Measurements from ENCODE around the gene SEPTIN14. TPM values are rescaled to one million over a fixed set of nuclear protein-coding genes. Genes with fewer than 3 reads are reported as not detected.
A peak's percentile ranks its signal among the peaks of the same experiment; 100 is the strongest.
"Not testable (repeated sequence)": the region's sequence is repeated elsewhere in the genome, so short reads cannot be mapped to it uniquely, and the experiment has no call there.

SEPTIN14 gene
- polyA plus RNA-seq (ENCODE audit: insufficient read length in 12 of 12): under 1 TPM in 9 of 12 donors, not detected in 3; 0.07 to 0.54 (median 0.21) TPM
- long read RNA-seq, donor 1: 0 reads
- long read RNA-seq, donor 2: 0 reads
- long read RNA-seq, donor 3: 0 reads
- long read RNA-seq, donor 4: 0 reads
- long read RNA-seq, donor 5: 0 reads
- long read RNA-seq, donor 6: 0 reads
- long read RNA-seq, donor 7: 0 reads
- long read RNA-seq, donor 8: 0 reads
- long read RNA-seq, donor 9: 0 reads
- long read RNA-seq, donor 10, partial matches to known transcripts: 77 of 127 reads
- long read RNA-seq, donor 10, other reads (novel, unspliced or antisense): 50 of 127 reads
- long read RNA-seq, donor 11: 0 reads

DNA sequence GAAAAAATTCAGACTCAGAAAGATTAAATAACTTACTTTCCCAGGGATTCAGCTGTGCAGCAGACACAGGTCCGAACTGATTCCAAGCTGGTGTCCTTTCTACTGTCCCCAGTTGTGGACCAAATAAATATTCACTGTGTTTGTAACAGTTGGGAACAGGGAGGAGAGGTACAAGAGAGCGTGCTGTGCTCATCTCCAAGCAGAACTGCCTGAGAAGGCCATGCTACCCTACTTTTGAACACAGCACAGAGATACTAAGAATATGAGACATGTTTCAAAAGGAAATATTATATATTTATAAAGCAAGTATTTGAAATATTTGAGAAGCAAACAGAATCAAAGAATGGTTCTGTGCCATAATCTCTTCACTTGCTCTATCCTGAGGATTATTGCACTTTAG lies at the start of gene SEPTIN14:
SEPTIN14 (minus strand) TSS at position 101 of the 400 bp plus-strand sequence. CDS start 756 bp downstream, outside the sequence.
- DNase-seq: not testable (repeated sequence)

DNA sequence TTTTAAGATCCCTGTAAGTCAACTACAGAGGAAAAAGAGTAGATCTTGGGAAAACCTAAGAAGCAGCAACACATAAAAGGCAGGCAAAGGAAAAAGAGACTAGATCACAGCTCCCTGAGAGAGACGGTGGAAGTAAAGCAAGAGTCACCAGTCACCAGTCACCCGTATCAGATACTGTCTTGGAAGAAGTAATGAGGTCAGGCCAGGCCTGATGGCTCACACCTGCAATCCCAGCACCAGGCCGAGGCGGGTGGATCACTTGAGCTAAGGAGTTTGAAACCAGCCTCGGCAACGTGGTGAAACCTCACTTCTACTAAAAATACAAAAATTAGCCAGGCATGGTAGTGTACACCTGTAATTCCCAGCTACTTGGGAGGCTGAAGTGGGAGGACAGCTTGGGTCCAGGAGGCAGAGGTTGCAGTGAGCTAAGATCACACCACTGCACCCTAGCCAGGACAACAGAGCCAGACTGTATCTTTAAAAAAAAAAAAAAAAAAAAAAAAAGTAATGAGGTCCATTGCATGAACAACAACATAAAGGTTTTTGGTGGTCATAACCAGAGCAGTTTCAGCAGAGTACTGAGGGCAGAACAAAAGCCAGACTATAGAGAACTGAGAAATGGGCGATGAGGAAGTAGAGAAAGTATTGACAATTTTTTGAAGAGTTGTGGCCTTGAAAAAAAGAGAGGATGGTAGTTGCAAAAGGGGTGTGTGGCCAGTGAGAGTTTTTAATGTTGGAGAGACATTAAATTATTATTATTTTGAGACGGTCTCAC lies 41.6 kb upstream of the SEPTIN14 start:
- no peak for DNase-seq

DNA sequence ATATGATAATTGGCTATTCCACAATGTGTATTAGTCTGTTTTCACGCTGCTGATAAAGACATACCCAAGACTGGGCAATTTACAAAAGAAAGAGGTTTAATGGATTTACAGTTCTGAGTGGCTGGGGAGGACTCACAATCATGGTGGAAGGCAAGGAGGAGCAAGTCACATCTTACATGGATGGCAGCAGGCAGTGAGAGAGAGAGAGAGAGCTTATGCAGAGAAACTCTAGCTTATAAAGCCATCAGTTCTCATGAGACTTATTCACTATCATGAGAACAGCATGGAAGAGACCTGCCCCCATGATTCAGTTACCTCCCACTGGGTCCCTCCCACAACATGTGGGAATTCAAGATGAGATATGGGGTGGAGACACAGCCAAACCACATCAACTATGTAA lies 38.5 kb upstream of the SEPTIN14 start:
- DNase-seq: not testable (repeated sequence)

DNA sequence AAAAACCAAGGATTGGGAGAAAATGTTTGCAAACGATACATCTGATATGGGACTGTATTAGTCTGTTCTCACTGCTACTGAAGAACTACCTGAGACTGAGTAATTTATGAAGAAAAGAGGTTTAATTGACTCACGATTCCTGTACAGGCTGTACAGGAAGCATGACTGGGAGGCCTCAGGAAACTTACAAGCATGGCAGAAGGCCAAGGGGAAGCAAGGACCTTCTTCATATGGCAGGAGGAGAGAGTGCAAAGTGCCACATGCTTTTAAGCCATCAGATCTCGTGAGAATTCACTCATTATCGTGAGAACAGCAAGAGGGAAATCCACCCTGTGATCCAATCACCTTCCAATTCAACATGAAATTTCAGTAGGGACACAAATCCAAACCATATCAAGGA lies 35.7 kb upstream of the SEPTIN14 start:
- DNase-seq: no peak

DNA sequence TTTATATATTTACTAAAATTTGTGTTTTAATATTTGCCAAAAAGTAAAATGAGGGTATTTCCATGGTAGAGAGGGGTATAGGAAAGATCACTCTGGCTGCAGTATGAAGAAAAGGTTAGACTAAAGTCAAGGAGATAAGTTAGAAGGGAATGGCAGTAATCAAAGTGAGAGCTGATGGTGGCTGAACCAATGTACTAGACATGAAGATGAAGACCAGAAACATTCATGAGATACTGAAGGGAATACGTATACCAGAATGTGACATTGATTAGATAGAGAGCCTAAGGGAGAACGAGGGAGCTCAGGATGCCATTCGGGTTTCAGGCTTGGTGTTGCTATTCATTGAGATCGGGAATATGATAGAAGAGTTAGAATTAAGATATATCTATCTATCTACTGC lies 32.5 kb upstream of the SEPTIN14 start:
- DNase-seq: no peak

DNA sequence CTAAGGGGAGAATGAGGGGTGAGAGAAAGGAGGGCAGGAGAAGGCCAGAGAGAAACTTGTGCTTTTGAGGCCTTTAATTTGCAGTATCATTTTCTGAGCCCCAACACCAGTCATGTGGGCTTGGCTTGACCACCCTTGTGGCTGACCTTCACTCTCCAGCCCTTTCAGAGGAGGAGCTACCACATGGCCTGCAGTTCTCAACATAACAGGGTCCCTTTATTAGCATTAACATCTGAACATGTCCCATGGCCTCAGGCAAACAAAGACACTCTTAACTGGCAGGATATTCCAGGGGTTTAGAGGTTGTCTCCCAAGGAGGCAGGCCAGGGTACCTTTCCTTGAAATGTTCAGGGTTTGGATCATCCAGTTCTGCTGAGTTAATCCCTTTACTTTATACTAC lies 31.4 kb upstream of the SEPTIN14 start:
- no peak for DNase-seq

DNA sequence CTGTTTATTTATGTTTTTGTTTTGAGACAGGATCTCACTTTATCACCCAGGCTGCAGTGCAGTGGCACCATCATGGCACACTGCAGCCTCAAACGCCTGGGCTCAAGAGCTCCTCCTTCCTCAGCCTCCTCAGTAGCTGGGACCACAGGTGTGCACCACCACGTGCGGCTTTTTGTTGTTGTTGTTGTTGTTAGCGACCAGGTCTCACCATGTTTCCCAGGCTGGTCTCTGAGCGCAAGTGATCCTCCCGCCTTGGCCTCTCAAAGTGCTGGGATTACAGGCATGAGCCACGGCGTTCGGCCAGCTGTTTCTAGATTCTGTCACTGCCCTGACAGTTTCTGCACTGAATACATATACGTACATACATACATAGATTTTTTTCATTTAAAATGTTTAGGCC lies 25.8 kb upstream of the SEPTIN14 start:
- not testable (repeated sequence) for DNase-seq

DNA sequence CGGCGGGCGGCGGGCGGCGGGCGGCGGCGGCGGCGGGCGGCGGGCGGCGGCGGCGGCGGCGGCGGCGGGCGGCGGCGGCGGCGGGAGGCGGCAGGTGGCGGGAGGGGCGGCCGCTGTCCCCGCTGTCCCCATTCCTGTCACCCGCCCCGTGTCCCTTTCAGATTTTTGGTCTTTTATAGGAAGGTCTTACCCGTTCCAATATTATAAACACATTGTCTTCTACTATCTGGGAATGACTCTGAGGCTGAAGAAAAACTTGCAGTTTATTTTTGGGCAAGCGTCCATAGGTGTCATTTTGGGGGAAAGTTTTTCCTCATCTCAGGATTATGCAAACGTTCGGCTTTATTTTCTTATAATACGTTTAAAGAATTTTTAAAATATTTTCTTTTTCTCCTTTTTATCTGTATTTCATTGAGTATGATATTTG lies 25.3 kb upstream of the SEPTIN14 start:
- DNase-seq: peak; percentile 25

DNA sequence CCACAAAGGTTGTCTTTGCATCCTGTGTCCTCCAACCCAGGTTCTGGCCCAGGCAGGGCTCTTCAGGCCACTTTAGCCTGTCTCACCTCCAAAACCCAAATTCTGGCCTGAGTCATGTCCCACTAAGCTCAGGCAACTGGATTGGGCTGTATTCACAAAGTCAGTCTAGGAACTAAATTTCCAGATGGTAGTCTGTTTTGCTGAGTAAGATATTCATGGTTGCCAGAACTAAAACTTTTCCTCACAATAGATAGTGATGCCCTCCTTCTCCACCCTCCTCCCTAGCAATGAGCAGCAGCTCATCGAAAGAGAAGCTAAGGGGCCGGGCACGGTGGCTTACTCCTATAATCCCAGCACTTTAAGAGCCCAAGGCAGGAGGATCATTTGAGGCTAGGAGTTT lies 21.8 kb upstream of the SEPTIN14 start:
- DNase-seq: no peak

DNA sequence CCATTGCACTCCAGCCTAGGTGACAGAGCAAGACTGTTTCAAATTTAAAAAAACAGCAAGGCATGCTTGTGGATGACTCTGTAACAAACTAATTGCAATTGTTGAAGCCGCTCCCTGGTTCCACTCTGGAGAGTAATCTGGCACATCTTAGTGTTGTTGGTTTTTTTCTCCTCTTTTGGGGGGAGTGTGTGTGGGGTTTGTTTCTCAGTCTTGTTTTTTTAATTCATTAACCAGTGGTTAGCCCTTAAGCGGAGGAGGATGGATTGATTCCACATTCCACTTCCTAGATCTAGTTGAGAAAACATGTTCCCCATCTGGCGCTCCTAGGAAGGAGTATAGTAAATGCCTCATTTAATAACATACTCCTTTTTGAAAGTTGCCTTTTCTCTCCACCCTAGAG lies 16.1 kb upstream of the SEPTIN14 start:
- no peak for DNase-seq

DNA sequence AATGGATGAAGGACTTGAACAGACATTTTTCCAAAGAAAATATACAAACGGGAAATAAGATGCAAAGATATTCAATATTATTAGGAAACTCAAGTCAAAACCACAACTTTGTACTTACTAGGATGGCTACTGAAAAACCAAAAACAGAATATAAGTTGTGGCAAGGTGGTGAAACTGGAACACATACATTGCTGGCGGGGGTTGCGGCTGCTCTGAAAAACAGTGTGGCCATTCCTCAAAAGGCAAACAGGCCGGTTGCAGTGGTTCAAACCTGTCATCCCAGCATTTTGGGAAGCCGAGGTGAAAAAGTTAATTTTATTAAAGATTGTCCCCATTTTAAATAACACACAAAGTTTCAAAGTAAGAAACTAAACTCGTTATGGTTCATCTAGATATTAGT lies 14.8 kb upstream of the SEPTIN14 start:
- no peak for DNase-seq

DNA sequence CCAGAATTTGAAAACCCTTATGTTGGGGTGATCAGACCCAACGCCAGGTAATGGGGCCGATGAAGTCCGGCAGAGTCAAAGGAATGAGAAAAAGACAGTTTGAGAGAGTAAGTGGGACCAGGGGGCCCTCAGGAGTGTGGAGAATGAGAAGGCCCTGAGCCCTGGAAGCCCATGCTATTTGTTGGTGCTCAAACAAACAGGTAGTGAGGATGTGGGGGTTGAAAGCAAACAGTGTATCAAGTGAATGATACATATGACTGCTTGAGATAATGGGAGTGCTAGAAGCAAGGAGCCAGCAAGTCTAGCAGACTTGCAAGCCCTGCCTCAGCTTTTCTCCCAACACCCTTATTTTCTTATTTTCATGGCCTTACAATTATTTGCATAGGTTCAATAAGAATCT lies 11.2 kb upstream of the SEPTIN14 start:
- no peak for DNase-seq

DNA sequence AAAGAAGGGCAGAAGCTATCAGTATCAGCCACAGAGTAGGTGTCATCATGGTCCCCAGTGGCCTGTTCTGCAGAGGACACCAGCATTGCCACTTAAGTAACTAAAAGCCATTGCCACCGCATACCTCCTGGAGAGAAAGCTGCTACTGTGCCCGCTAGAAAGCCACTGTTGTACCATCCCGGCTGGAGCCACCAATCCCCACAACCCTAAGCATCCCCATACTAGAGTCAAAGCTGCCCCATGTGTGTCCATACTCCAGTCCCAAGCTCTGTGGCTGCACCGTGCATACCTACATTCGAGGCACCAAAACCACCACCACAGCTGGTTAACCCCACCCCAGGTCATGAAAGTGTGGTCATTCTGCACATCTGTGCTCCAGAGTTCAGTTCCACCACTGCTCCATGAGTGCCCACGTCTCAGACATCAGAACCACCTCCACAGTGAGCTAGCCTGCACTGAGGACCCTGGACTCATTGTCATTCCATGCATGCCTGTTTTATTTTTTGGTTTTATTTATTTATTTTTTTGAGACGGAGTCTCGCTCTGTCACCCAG lies 9.5 kb upstream of the SEPTIN14 start:
- no peak for DNase-seq

DNA sequence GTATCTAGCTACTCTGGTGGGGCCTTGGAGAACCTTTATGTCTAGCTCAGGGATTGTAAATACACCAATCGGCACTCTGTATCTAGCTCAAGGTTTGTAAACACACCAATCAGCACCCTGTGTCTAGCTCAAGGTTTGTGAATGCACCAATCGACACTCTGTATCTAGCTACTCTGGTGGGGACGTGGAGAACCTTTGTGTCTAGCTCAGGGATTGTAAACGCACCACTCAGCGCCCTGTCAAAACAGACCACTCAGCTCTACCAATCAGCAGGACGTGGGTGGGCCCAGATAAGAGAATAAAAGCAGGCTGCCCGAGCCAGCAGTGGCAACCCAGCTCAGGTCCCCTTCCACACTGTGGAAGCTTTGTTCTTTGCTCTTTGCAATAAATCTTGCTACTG lies 6.4 kb upstream of the SEPTIN14 start:
- not testable (repeated sequence) for DNase-seq

DNA sequence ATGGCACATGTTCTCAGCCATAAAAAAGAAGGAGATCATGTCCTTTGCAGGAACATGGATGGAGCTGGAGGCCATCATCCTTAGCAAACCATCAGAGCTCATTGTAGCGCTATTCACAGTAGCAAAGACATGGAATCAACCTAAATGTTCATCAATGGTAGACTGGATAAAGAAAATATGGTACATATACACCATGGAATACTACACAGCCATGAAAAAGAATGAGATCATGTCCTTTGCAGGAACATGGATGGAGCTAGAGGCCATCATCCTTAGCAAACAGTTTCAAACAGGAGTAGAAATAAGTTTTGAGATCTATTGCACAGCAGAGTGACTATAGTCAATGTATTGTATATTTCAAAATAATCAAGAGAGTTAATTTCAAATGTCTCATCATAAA lies 17.4 kb downstream of the SEPTIN14 start:
- DNase-seq: not testable (repeated sequence)

DNA sequence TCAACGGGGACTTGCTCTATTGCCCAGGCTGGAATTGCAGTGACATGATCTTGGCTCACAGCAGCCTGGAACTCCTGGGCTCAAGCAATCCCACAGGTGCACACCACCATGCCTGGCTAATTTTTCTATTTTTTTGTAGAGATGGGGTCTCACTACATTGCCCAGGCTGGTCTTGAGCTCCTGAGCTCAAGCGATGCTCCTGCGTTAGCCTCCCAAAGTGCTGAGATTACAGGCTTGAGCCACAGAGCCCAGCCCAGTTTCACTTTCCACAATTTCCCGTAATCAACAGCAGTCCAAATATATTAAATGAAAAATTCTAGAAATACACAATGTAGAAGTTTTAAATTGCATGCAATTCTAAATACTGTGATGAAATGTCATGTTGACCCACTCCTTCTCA lies 24.0 kb downstream of the SEPTIN14 start:
- DNase-seq: no peak

DNA sequence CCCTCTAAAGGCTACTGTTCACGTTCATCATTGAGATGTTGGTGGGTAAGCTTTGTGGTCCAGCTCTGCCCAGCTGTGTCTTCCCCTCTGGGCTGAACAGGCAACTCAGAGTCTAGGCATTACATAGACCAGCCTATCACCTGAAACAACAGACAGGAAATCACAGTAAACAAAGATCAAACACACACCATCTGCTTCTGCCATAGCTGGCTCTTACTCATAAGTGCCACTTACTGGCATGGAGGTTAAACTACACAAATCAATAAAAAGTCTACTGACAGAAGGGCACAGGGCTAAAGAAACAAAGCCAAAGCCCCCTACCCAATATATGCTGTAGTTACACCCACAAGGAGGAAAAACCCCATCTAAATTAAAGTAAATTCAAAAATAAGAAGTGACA lies 35.0 kb downstream of the SEPTIN14 start:
- DNase-seq: no peak

DNA sequence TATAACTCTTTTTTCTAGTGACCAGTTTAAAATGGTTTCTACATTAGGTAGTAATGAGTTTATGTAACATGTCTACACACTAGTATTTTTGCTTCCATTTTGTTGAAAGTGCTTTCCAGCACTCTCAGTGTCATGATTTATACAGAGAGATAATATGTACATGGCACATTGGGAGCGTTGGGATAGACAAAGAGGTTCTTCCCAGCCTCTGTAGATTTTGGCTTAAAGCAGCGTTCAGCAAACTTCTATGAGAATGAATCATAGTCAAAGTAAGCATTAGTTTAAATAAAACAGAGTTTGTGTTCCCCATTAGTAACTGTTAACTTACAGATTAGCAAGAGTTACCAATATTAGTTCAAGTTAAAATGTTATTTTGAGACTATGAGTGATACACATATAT lies 43.9 kb downstream of the SEPTIN14 start:
- no peak for DNase-seq

DNA sequence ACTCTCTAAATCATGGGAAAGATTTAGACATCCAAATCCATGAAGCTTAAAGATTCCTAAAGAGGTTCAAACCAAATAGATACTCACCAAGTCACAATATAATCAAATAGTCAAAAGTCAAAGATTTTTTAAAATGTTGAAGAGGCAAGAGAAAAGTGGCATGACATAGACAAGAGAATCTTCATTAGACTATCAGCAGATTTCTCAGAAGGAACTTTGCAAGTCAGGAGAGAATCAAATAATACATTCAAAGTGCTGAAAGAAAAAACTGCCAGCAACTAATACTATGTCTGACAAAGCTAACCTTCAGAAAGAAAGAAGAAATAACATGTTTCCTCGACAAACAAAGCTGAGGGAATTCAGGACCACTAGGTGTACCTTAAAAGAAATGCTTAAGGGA lies 65.3 kb downstream of the SEPTIN14 start:
- DNase-seq: not testable (repeated sequence)

DNA sequence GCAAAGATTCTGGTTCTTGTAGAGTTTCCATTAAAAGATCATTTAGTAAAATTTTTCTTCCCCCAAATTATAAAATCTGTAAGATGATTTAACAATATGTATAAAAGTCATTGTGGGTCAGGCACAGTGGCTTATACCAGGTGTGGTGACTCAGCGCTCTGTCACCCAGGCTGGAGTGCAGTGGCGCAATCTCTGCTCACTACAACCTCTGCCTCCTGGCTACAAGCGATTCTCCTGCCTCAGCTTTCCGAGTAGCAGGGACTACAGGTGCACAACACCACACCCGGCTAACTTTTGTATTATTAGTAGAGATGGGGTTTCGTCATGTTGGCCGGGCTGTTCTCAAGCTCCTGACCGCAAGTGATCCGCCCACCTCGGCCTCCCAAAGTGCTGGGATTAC lies 68.0 kb downstream of the SEPTIN14 start:
- DNase-seq: no peak

DNA sequence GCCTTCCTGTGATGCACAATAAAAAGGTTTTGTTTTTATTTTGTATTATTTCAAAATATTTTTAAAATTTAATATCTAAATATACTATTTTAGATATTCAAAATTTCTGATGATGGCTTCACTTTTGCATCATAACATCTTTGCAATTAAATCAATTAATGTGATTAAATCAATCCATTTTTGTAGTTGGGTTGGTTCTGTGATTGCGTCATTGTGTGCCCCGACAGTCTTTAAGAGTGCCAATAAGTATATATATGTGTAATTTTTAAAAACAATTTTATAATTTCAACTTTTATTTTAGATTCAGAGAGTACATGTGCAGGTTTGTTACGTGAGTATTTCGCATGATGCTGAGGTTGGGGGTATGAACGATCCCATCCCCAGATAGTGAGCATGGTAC lies 70.5 kb downstream of the SEPTIN14 start:
- no peak for DNase-seq

DNA sequence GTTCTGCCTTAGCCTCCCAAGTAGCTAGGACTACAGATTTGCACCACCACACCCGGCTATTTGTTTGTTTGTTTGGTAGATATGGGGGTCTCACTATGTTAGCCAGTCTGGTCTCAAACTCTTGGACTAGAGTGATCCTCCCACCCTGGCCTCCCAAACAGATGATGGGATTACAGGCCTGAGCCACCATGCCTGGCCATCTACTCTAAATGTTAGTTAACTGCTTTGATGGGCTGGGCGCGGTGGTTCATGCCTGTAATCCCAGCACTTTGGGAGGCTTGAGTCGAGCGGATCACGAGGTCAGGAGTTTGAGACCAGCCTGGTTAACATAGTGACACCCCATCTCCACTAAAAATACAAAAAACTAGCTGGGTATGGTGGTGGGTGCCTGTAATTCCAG lies 74.8 kb downstream of the SEPTIN14 start:
- DNase-seq: no peak

DNA sequence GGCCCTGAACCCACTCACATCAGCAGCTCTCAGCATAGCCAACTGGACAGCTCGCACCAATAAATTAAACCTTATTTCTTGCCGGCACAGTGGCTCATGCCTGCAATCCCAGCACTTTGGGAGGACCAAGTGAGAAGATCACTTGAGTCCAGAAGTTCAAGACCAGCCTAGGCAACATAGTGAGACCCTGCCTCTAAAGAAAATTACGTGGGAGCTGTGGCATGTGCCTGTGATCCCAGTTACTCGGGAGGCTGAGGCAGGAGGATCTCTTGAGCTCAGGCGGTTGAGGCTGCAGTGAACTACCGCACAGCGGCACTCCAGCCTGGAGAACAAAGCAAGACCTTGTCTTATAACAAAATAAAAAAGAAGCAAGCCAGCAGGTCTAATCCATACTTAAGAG lies 75.7 kb downstream of the SEPTIN14 start:
- no peak for DNase-seq

Data from muscle of arm (tissue), 14 donors.